Keratinocyte (primary cell): Measurements from ENCODE around the gene TSPAN18. TPM values are rescaled to one million over a fixed set of nuclear protein-coding genes. Genes with fewer than 3 reads are reported as not detected.

Experiments used
- DNase-seq: peaks from one replicate; pipeline ENCODE4 v3.0.0-alpha.2; 2011; ENCODE audit warnings: low read depth, missing footprints, low spot score
- FAIRE-seq: peaks from 2 replicates; lab custom pipeline; 2011; peaks lifted over from hg19 to GRCh38; lab: Jason Lieb, UNC
- H2AFZ ChIP-seq: 2 replicates; pipeline ENCODE4 v1.6.0; 2012; ENCODE audit warnings: low read length, control low read depth, inconsistent platforms; ENCODE audit not compliant: control insufficient read depth
- H3K27ac ChIP-seq: 2 replicates; pipeline ENCODE4 v1.5.1; 2011; ENCODE audit warnings: low read length; ENCODE audit not compliant: control insufficient read depth, insufficient read depth
- H3K27me3 ChIP-seq: 3 replicates; pipeline ENCODE4 v1.6.0; 2011; ENCODE audit warnings: low read length; ENCODE audit not compliant: control insufficient read depth, insufficient read depth; ENCODE audit errors: extremely low read depth
- H3K36me3 ChIP-seq, 2 experiments: 2 replicates in 1 of 2; 3 replicates in 1 of 2; pipeline ENCODE4 v1.5.1; 2011; ENCODE audit warnings: low read length in 2 of 2, mild to moderate bottlenecking in 1 of 2; ENCODE audit not compliant: control insufficient read depth in 2 of 2, insufficient read depth in 2 of 2; ENCODE audit errors: extremely low read depth in 1 of 2
- H3K4me1 ChIP-seq: 3 replicates; pipeline ENCODE4 v1.5.1; 2011; ENCODE audit warnings: low read length; ENCODE audit not compliant: control insufficient read depth, insufficient read depth; ENCODE audit errors: extremely low read depth
- H3K4me2 ChIP-seq: 3 replicates; pipeline ENCODE4 v1.6.0; 2011; ENCODE audit warnings: low read depth, low read length; ENCODE audit not compliant: control insufficient read depth, insufficient read depth; ENCODE audit errors: extremely low read depth
- H3K4me3 ChIP-seq, 3 experiments: fragments of 200-600 bp in 1 of 3; sonication (generic) in 1 of 3; 2 replicates in 2 of 3; 3 replicates in 1 of 3; pipeline ENCODE4 v1.5.1; 2011 to 2016; ENCODE audit warnings: low read length in 3 of 3, mild to moderate bottlenecking in 3 of 3, control low read depth in 2 of 3, inconsistent platforms in 1 of 3, low read depth in 1 of 3, mixed read lengths in 1 of 3, mixed run types in 1 of 3, moderate library complexity in 1 of 3; ENCODE audit not compliant: control insufficient read depth in 2 of 3, insufficient read depth in 2 of 3; ENCODE audit errors: extremely low read depth in 1 of 3
- H3K79me2 ChIP-seq: 2 replicates; pipeline ENCODE4 v1.6.0; 2012; ENCODE audit warnings: low read length; ENCODE audit not compliant: control insufficient read depth, insufficient read depth
- H3K9ac ChIP-seq: 3 replicates; pipeline ENCODE4 v1.6.0; 2011; ENCODE audit warnings: low read length; ENCODE audit not compliant: control insufficient read depth, insufficient read depth; ENCODE audit errors: extremely low read depth
- H3K9me1 ChIP-seq: 3 replicates; pipeline ENCODE4 v1.6.0; 2011; ENCODE audit warnings: low read length; ENCODE audit not compliant: control insufficient read depth, insufficient read depth; ENCODE audit errors: extremely low read depth
- H3K9me3 ChIP-seq: 2 replicates; pipeline ENCODE4 v1.5.1; 2012; ENCODE audit warnings: low read depth, low read length; ENCODE audit not compliant: control insufficient read depth
- H4K20me1 ChIP-seq: 3 replicates; pipeline ENCODE4 v1.6.0; 2011; ENCODE audit warnings: low read length; ENCODE audit not compliant: control insufficient read depth, insufficient read depth; ENCODE audit errors: extremely low read depth
- EZH2 ChIP-seq: IDR thresholded peaks from one replicate; pipeline ENCODE4 v1.6.1; 2012; ENCODE audit warnings: inconsistent platforms, mild to moderate bottlenecking, low read length, moderate library complexity
- dilution Hi-C: fragments of 300-500 bp; cut with MboI; formaldehyde crosslinking; loops from one replicate; pipeline ENCODE4 v1.7.0; 2020; ENCODE audit warnings: low sequenced_read_pairs; ENCODE audit not compliant: extremely low pct_ligation_motif_present
- polyA plus RNA-seq, 5 experiments: library from polyadenylated mRNA; depleted of rRNA in 3 of 5; stranded (reverse) in 3 of 5; stranded (forward) in 1 of 5; unstranded in 1 of 5; fragments of >200 nt; gene quantifications; 1 replicate in 1 of 5; 2 replicates in 3 of 5; 3 replicates in 1 of 5; pipeline versions ENCODE4 v1.2.1 to v1.2.3, GENCODE V29; 2011 to 2012; ENCODE audit warnings: missing spikeins in 2 of 5, low read depth in 1 of 5, low replicate concordance in 1 of 5
- TF ChIP-seq, protein P1 (sequence below), 3 experiments: IDR thresholded peaks in 1 of 3; conservative IDR thresholded peaks in 1 of 3; optimal IDR thresholded peaks in 1 of 3; 2 replicates in 2 of 3; 3 replicates in 1 of 3; pipeline versions ENCODE3 to v1.5.1; 2011; ENCODE audit warnings: low read length in 3 of 3, mild to moderate bottlenecking in 3 of 3, moderate library complexity in 2 of 3, control low read depth in 1 of 3, inconsistent platforms in 1 of 3; ENCODE audit not compliant: insufficient read depth in 2 of 3; ENCODE audit errors: extremely low read depth in 1 of 3

TSPAN18 gene
- polyA plus RNA-seq, 1 donor (not counting 4 experiments of a cell fraction or from before 2014, with no cell fraction given) = not detected

DNA sequence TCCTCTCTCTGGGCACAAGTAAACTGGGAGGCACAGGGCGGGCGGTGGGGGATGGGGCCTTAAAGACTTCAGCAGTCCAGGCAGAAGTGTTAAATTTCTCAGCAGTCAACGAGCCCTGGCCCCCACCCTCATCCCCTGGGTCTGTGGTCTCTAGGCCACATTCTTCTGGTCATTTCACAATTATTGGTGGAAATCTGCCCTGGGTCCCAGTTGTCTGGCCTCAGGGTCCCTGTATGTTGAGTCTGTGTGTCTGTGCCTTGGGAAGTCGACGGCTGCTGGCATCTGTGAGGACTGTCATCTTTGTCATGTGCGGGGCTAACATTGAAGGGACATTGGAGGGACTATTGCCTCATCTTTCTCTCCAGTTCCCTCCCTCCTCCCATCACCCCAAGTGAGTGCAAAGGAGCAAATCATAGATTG is 1.7 kb downstream of the TSPAN18 start:
- no peak for DNase-seq
- FAIRE-seq = no peak

DNA sequence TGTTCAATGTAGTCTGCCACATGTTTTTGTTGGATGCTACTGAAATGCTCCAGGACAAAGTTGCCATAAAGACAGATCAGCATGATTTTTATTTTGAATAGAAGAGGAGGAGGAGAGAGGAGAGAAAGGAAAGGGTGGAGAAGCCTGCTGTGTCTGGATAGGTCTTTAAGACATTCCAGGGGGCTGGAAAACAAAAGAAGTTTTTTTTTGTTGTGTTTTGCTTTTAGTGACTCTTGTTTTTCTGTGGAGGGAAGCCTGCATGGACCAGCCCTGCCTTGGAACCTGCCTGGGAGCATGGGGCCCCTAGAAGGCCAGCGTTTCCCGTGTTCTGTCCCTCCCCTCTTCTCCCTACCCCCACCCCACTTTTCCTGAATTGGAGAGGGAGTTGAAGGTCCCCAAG is 2.3 kb downstream of the TSPAN18 start:
- no peak overlapping the region for H3K4me2 ChIP-seq
- H3K27ac ChIP-seq = no peak overlapping the region
- DNase-seq (no peak), FAIRE-seq (no peak)
- H4K20me1 ChIP-seq = no peaks in the 10 kb centered on the region
- H3K9me3 ChIP-seq = no peaks in the 10 kb centered on the region
- no peak for TF ChIP-seq EZH2
- TF ChIP-seq, protein P1, sequence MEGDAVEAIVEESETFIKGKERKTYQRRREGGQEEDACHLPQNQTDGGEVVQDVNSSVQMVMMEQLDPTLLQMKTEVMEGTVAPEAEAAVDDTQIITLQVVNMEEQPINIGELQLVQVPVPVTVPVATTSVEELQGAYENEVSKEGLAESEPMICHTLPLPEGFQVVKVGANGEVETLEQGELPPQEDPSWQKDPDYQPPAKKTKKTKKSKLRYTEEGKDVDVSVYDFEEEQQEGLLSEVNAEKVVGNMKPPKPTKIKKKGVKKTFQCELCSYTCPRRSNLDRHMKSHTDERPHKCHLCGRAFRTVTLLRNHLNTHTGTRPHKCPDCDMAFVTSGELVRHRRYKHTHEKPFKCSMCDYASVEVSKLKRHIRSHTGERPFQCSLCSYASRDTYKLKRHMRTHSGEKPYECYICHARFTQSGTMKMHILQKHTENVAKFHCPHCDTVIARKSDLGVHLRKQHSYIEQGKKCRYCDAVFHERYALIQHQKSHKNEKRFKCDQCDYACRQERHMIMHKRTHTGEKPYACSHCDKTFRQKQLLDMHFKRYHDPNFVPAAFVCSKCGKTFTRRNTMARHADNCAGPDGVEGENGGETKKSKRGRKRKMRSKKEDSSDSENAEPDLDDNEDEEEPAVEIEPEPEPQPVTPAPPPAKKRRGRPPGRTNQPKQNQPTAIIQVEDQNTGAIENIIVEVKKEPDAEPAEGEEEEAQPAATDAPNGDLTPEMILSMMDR (optimal IDR thresholded peaks at IDR 0.05 in 1 of 3, IDR thresholded peaks at IDR 0.05 in 1 of 3, conservative IDR thresholded peaks at IDR 0.05 in 1 of 3; ENCODE audit: extremely low read depth in 1 of 3, insufficient read depth in 2 of 3, low read length in 3 of 3) = no peak
- no peak overlapping the region for H2AFZ ChIP-seq
- dilution Hi-C loops = no loop called here
- peaks cover 68% of the 10 kb centered on the region for H3K27me3 ChIP-seq
- H3K36me3 ChIP-seq = no peaks in the 10 kb centered on the region
- no peak overlapping the region for H3K4me3 ChIP-seq
- no peaks in the 10 kb centered on the region for H3K79me2 ChIP-seq
- H3K9ac ChIP-seq = no peak overlapping the region
- H3K9me1 ChIP-seq = no peaks in the 10 kb centered on the region
- H3K4me1 ChIP-seq = peaks cover 4% of the 10 kb centered on the region

More for the DNA sequence above, 1.7 kb downstream of the TSPAN18 start:
- no peaks in the 10 kb centered on the region for H3K9me3 ChIP-seq
- peaks cover 4% of the 10 kb centered on the region for H3K4me1 ChIP-seq
- H2AFZ ChIP-seq = no peak overlapping the region
- no peak overlapping the region for H3K4me3 ChIP-seq
- dilution Hi-C loops = no loop called here
- no peak overlapping the region for H3K27ac ChIP-seq
- TF ChIP-seq, protein P1 (optimal IDR thresholded peaks at IDR 0.05 in 1 of 3, IDR thresholded peaks at IDR 0.05 in 1 of 3, conservative IDR thresholded peaks at IDR 0.05 in 1 of 3; ENCODE audit: extremely low read depth in 1 of 3, insufficient read depth in 2 of 3, low read length in 3 of 3) = no peak
- TF ChIP-seq EZH2 = no peak
- no peaks in the 10 kb centered on the region for H3K79me2 ChIP-seq
- no peak overlapping the region for H3K4me2 ChIP-seq
- H3K9ac ChIP-seq = no peak overlapping the region
- peaks cover 65% of the 10 kb centered on the region for H3K27me3 ChIP-seq
- no peaks in the 10 kb centered on the region for H3K9me1 ChIP-seq
- H4K20me1 ChIP-seq = no peaks in the 10 kb centered on the region
- H3K36me3 ChIP-seq = no peaks in the 10 kb centered on the region
